Measurements from ENCODE around the gene ARHGEF18. TPM values are rescaled to one million over a fixed set of nuclear protein-coding genes. Genes with fewer than 3 reads are reported as not detected.

Gene ARHGEF18
- total and polyA plus RNA-seq, 2 donors (not counting 1 experiment from before 2014, with no cell fraction given) = 74.0 to 94.9 TPM

- Mint-ChIP-seq H3K4me1 (peaks cover 8% of the 10 kb centered on the region), H3K4me3 (no peak overlapping the region), H3K27ac (no peak overlapping the region), H3K27me3 (no peaks in the 10 kb centered on the region), H3K9me3 (ENCODE audit: insufficient read depth) (peaks cover 6% of the 10 kb centered on the region)
- H3K79me2 ChIP-seq (ENCODE audit: control insufficient read depth, insufficient read depth, low read length) = peaks cover 18% of the 10 kb centered on the region
- H4K20me1 ChIP-seq (ENCODE audit: control insufficient read depth, insufficient read depth, low read length, poor library complexity, severe bottlenecking) = no peaks in the 10 kb centered on the region
- ATAC-seq (ENCODE audit: low read depth) (no peak), DNase-seq (no peak)
- H3K9ac ChIP-seq (ENCODE audit: low read length) = no peak overlapping the region
- no peaks in the 10 kb centered on the region for H3K27me3 ChIP-seq (replicated peaks in 1 of 4; ENCODE audit: control extremely low read depth in 1 of 4, control insufficient read depth in 3 of 4, insufficient read depth in 4 of 4, low read length in 3 of 4)
- H3K4me2 ChIP-seq (replicated peaks; ENCODE audit: low read depth, low read length, poor library complexity, severe bottlenecking) = no peak overlapping the region
- H3K4me3 ChIP-seq (ENCODE audit: control extremely low read depth in 1 of 5, extremely low read depth in 1 of 5, insufficient read depth in 1 of 5, low read depth in 2 of 5, low read length in 4 of 5) = no peak overlapping the region
- POLR2A ChIA-PET = interaction anchor here (0.7 to 1.1 kb wide), 2 partner anchors 9 to 956 kb away, joined by 3 to 4 read pairs; no protein-coding TSS in a partner anchor
- whole genome bisulfite sequencing (ENCODE audit: insufficient coverage) = no CpG with 5 or more reads among the region's 1 CpG
- TF ChIP-seq EZH2 (IDR thresholded peaks at IDR 0.05; ENCODE audit: borderline replicate concordance, insufficient read depth, low read depth, low read length, poor library complexity, severe bottlenecking) (no peak), CTCF (IDR thresholded peaks at IDR 0.05) (no peak)
- H3K36me3 ChIP-seq (replicated peaks in 1 of 2; ENCODE audit: control extremely low read depth in 1 of 2, control insufficient read depth in 1 of 2, extremely low read depth in 1 of 2, insufficient read depth in 2 of 2, low read length in 1 of 2) = no peaks in the 10 kb centered on the region
- intact Hi-C loops (cut with micrococcal nuclease) = loop anchor here (1.0 kb wide), 3 partner anchors 9 to 52 kb away; no protein-coding TSS in a partner anchor
- no peak overlapping the region for H2AFZ ChIP-seq (ENCODE audit: insufficient read depth, low read depth, low read length, poor library complexity, severe bottlenecking)
- CTCF ChIA-PET = interaction anchor here (0.6 to 6.7 kb wide), 10 partner anchors 11 to 1849 kb away, joined by 3 to 175 read pairs (median 13); partner anchors contain the start of gene ARHGEF18
- H3K27ac ChIP-seq (ENCODE audit: low read length in 2 of 2) = no peak overlapping the region
- peaks cover 0 to 12% (median 3%) of the 10 kb centered on the region in 3 donors for H3K9me3 ChIP-seq (ENCODE audit: control extremely low read depth in 1 of 3, control insufficient read depth in 2 of 3, insufficient read depth in 1 of 3, low read length in 2 of 3)
- peaks cover 17 to 19% of the 10 kb centered on the region in 2 donors for H3K4me1 ChIP-seq (ENCODE audit: control insufficient read depth in 2 of 2, insufficient read depth in 2 of 2, low read length in 2 of 2)
Observed at GRCh38 chr19:7327802-7328201, 20.9 kb upstream of the ARHGEF18 start.

GRCh38 chr19:7328647-7329046 is 20.1 kb upstream of the ARHGEF18 start:
- H4K20me1 ChIP-seq (ENCODE audit: control insufficient read depth, insufficient read depth, low read length, poor library complexity, severe bottlenecking) = no peaks in the 10 kb centered on the region
- ATAC-seq (ENCODE audit: low read depth) = peak; percentile 39
- peaks cover 15% of the 10 kb centered on the region for H3K4me1 Mint-ChIP-seq
- no peak overlapping the region for H3K4me3 ChIP-seq (ENCODE audit: control extremely low read depth in 1 of 5, extremely low read depth in 1 of 5, insufficient read depth in 1 of 5, low read depth in 2 of 5, low read length in 4 of 5)
- no peak overlapping the region for H3K9ac ChIP-seq (ENCODE audit: low read length)
- H3K27me3 Mint-ChIP-seq = no peaks in the 10 kb centered on the region
- no CpG with 5 or more reads among the region's 4 CpGs for WGBS (ENCODE audit: insufficient coverage)
- peaks cover 25 to 28% of the 10 kb centered on the region in 2 donors for H3K4me1 ChIP-seq (ENCODE audit: control insufficient read depth in 2 of 2, insufficient read depth in 2 of 2, low read length in 2 of 2)
- H3K4me2 ChIP-seq (replicated peaks; ENCODE audit: low read depth, low read length, poor library complexity, severe bottlenecking) = peak overlapping the region; percentile 31
- H3K27me3 ChIP-seq (replicated peaks in 1 of 4; ENCODE audit: control extremely low read depth in 1 of 4, control insufficient read depth in 3 of 4, insufficient read depth in 4 of 4, low read length in 3 of 4) = no peaks in the 10 kb centered on the region
- POLR2A ChIA-PET = interaction anchor here (0.6 to 1.1 kb wide), 4 partner anchors 9 to 956 kb away, joined by 3 to 5 read pairs (median 4); partner anchors contain the start of gene ARHGEF18
- H3K27ac Mint-ChIP-seq = no peak overlapping the region
- H3K27ac ChIP-seq (ENCODE audit: low read length in 2 of 2) = no peak overlapping the region
- H3K9me3 Mint-ChIP-seq (ENCODE audit: insufficient read depth) = peaks cover 6% of the 10 kb centered on the region
- H3K9me3 ChIP-seq (ENCODE audit: control extremely low read depth in 1 of 3, control insufficient read depth in 2 of 3, insufficient read depth in 1 of 3, low read length in 2 of 3) = peaks cover 0 to 12% (median 3%) of the 10 kb centered on the region in 3 donors
- peak; percentile 60 for DNase-seq
- no peak for TF ChIP-seq EZH2 (IDR thresholded peaks at IDR 0.05; ENCODE audit: borderline replicate concordance, insufficient read depth, low read depth, low read length, poor library complexity, severe bottlenecking)
- peak; percentile 70 for TF ChIP-seq CTCF (IDR thresholded peaks at IDR 0.05)
- no peak overlapping the region for H2AFZ ChIP-seq (ENCODE audit: insufficient read depth, low read depth, low read length, poor library complexity, severe bottlenecking)
- H3K79me2 ChIP-seq (ENCODE audit: control insufficient read depth, insufficient read depth, low read length) = peaks cover 26% of the 10 kb centered on the region
- CTCF ChIA-PET = interaction anchor here (1.0 to 6.7 kb wide), 13 partner anchors 11 to 226 kb away, joined by 3 to 175 read pairs (median 10); partner anchors contain the start of gene ARHGEF18
- intact Hi-C loops (cut with micrococcal nuclease) = loop anchor here (1.0 kb wide), 3 partner anchors 9 to 52 kb away; no protein-coding TSS in a partner anchor
- H3K4me3 Mint-ChIP-seq = no peak overlapping the region
- H3K36me3 ChIP-seq (replicated peaks in 1 of 2; ENCODE audit: control extremely low read depth in 1 of 2, control insufficient read depth in 1 of 2, extremely low read depth in 1 of 2, insufficient read depth in 2 of 2, low read length in 1 of 2) = no peaks in the 10 kb centered on the region

Measured in B cell (primary cell).